T47D (cell line): ENCODE data around the gene RIMOC1.

Source experiments
- DNase-seq, 2 experiments: peaks; one replicate each; pipeline versions ENCODE4 v3.0.0 to v3.0.0-alpha.2; 2011 to 2012; ENCODE audit warnings: low read depth in 1 of 2, low spot score in 1 of 2
- JUND ChIP-seq: IDR thresholded peaks from 2 replicates; pipeline ENCODE4 v1.6.1; 2012; ENCODE audit warnings: low read depth
- in situ Hi-C: cut with HindIII; loops from 2 replicates; pipeline ENCODE4 v1.10.0; 2016; ENCODE audit warnings: low sequenced_read_pairs, low pct_unique_long_range_greater_than_20kb

Gene RIMOC1

GRCh38 chr5:41875121-41875520 is 29.0 kb upstream of the RIMOC1 start:
- in situ Hi-C loops, result no loop called here
- no peak for DNase-seq
- no peak for TF ChIP-seq JUND

- DNase-seq, result peak in 1 of 2 experiments; percentile 30
- in situ Hi-C loops, result no loop called here
Observed at GRCh38 chr5:41876678-41877077, 27.5 kb upstream of the RIMOC1 start.

GRCh38 chr5:41877408-41877807 is 26.7 kb upstream of the RIMOC1 start:
- no peak for DNase-seq
- TF ChIP-seq JUND, result no peak
- in situ Hi-C loops, result no loop called here

More at GRCh38 chr5:41876678-41877077, 27.5 kb upstream of the RIMOC1 start:
- TF ChIP-seq JUND, result no peak

- DNase-seq, result no peak
- TF ChIP-seq JUND, result no peak
- in situ Hi-C loops, result no loop called here
Observed at GRCh38 chr5:41878173-41878572, 26.0 kb upstream of the RIMOC1 start.

- in situ Hi-C loops, result no loop called here
- no peak for DNase-seq
- TF ChIP-seq JUND, result no peak
Observed at GRCh38 chr5:41878643-41879478, 25.3 kb upstream of the RIMOC1 start.

GRCh38 chr5:41882765-41883164 is 21.4 kb upstream of the RIMOC1 start:
- in situ Hi-C loops, result no loop called here
- TF ChIP-seq JUND, result no peak
- no peak for DNase-seq

- in situ Hi-C loops, result no loop called here
- no peak for DNase-seq
- no peak for TF ChIP-seq JUND
Observed at GRCh38 chr5:41883243-41883642, 20.9 kb upstream of the RIMOC1 start.

- in situ Hi-C loops, result no loop called here
- no peak for TF ChIP-seq JUND
- DNase-seq, result no peak
Observed at GRCh38 chr5:41883936-41884335, 20.2 kb upstream of the RIMOC1 start.

- DNase-seq, result no peak
- TF ChIP-seq JUND, result no peak
- in situ Hi-C loops, result no loop called here
Observed at GRCh38 chr5:41885286-41885685, 18.9 kb upstream of the RIMOC1 start.

GRCh38 chr5:41891066-41891707 is 13.0 kb upstream of the RIMOC1 start:
- DNase-seq, result no peak
- TF ChIP-seq JUND, result no peak
- in situ Hi-C loops, result no loop called here

- in situ Hi-C loops, result no loop called here
- no peak for TF ChIP-seq JUND
- no peak for DNase-seq
Observed at GRCh38 chr5:41892031-41892430, 12.1 kb upstream of the RIMOC1 start.

- in situ Hi-C loops, result no loop called here
- TF ChIP-seq JUND, result no peak
- DNase-seq, result no peak
Observed at GRCh38 chr5:41893074-41893851, 10.9 kb upstream of the RIMOC1 start.

GRCh38 chr5:41896230-41896629 is 7.9 kb upstream of the RIMOC1 start:
- TF ChIP-seq JUND, result no peak
- in situ Hi-C loops, result no loop called here
- DNase-seq, result no peak
